NB4 (cell line): ENCODE results near the gene LITAF.

Experiments used
- MYC ChIP-seq: IDR thresholded peaks from 2 replicates; pipeline ENCODE4 v1.6.1; 2011; ENCODE audit warnings: low read depth, low read length
- POLR2A ChIP-seq: IDR thresholded peaks from 2 replicates; pipeline ENCODE4 v1.6.1; 2011; ENCODE audit warnings: mild to moderate bottlenecking; ENCODE audit not compliant: insufficient read length; ENCODE audit errors: extremely low read depth
- TF ChIP-seq, protein P1 (sequence below): IDR thresholded peaks from one replicate; pipeline ENCODE4 v1.5.1; 2012; ENCODE audit warnings: low read depth, low read length

DNA sequence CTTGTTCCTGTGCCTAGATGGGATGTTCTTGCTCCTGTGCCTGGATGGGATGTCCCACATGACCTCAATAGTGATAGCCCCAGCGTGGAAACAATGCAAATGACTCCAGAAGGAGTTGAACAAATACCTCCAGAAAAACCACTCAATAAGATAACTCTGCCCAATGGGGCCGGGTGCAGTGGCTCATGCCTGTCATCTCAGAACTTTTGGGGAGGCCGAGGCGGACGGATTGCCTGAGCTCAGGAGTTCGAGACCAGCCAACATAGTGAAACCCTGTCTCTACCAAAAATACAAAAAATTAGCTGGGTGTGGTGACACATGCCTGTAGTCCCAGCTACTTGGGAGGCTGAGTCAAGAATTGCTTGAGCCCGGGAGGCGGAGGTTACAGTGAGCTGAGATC, 15.2 kb upstream of the LITAF start:
- TF ChIP-seq, protein P1, sequence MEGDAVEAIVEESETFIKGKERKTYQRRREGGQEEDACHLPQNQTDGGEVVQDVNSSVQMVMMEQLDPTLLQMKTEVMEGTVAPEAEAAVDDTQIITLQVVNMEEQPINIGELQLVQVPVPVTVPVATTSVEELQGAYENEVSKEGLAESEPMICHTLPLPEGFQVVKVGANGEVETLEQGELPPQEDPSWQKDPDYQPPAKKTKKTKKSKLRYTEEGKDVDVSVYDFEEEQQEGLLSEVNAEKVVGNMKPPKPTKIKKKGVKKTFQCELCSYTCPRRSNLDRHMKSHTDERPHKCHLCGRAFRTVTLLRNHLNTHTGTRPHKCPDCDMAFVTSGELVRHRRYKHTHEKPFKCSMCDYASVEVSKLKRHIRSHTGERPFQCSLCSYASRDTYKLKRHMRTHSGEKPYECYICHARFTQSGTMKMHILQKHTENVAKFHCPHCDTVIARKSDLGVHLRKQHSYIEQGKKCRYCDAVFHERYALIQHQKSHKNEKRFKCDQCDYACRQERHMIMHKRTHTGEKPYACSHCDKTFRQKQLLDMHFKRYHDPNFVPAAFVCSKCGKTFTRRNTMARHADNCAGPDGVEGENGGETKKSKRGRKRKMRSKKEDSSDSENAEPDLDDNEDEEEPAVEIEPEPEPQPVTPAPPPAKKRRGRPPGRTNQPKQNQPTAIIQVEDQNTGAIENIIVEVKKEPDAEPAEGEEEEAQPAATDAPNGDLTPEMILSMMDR, result no peak
- no peak for TF ChIP-seq POLR2A
- no peak for TF ChIP-seq MYC
